SJSA1 (cell line): ENCODE measurements around the gene INO80. TPM values are rescaled to one million over a fixed set of nuclear protein-coding genes. Genes with fewer than 3 reads are reported as not detected.
"Not testable (repeated sequence)": the region's sequence is repeated elsewhere in the genome, so short reads cannot be mapped to it uniquely, and the experiment has no call there.

Source experiments
- DNase-seq, 2 experiments: peaks; one replicate each; pipeline ENCODE4 v3.0.0-alpha.2; 2015 to 2020; ENCODE audit warnings: low spot score in 2 of 2, low read depth in 1 of 2
- H3K27ac ChIP-seq: fragments of 250-450 bp; sonication (Bioruptor Pico); 2 replicates; pipeline ENCODE4 v1.5.1; 2020; ENCODE audit warnings: mild to moderate bottlenecking, moderate library complexity
- H3K27me3 ChIP-seq: fragments of 250-450 bp; sonication (Bioruptor Pico); replicated peaks from 2 replicates; pipeline ENCODE4 v1.5.1; 2020; ENCODE audit warnings: mild to moderate bottlenecking, moderate library complexity
- H3K36me3 ChIP-seq: fragments of 250-450 bp; sonication (Bioruptor Pico); 2 replicates; pipeline ENCODE4 v1.5.1; 2020; ENCODE audit warnings: mild to moderate bottlenecking
- H3K4me1 ChIP-seq: fragments of 250-450 bp; sonication (Bioruptor Pico); replicated peaks from 2 replicates; pipeline ENCODE4 v1.6.1; 2021; ENCODE audit warnings: mild to moderate bottlenecking
- H3K4me3 ChIP-seq: fragments of 250-450 bp; sonication (Bioruptor Pico); 2 replicates; pipeline ENCODE4 v1.5.1; 2020; ENCODE audit warnings: mild to moderate bottlenecking
- H3K9me3 ChIP-seq: fragments of 250-450 bp; sonication (Bioruptor Pico); replicated peaks from 2 replicates; pipeline ENCODE4 v1.5.1; 2020; ENCODE audit warnings: mild to moderate bottlenecking
- total RNA-seq: library from RNA; depleted of rRNA; stranded (reverse); fragments of >200 nt; shearing (Covaris generic); gene quantifications from 2 replicates; pipeline ENCODE4 v1.2.3, GENCODE V29; 2014

The INO80 gene
- total RNA-seq, 1 experiment from 2014 or later: 25.5 TPM

DNA sequence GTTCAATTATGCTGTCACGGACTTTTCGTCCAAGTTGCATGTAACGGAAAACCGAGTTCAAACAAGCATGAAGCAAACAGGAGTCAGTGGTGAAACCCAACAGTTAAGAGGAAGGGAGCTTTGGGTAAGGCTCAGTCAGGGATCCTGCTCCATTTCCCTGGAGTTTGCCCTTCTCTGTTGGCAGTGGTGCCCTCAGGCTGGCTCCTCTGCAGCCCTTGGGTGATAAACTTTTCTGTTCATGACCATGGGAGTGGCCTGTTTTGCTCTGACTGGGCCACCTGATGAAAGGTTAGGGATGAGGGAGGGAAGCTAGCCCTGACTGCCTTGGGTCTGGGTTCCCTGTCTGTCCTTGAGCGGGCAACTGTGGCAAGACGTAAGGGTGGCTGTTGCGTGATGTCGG, 146.7 kb downstream of the INO80 start:
- Histone ChIP-seq H3K36me3 (no peaks in the 10 kb centered on the region), H3K4me3 (no peak overlapping the region), H3K4me1 (peaks cover 15% of the 10 kb centered on the region), H3K27me3 (no peaks in the 10 kb centered on the region), H3K27ac (no peak overlapping the region), H3K9me3 (no peaks in the 10 kb centered on the region)
- no peak for DNase-seq

DNA sequence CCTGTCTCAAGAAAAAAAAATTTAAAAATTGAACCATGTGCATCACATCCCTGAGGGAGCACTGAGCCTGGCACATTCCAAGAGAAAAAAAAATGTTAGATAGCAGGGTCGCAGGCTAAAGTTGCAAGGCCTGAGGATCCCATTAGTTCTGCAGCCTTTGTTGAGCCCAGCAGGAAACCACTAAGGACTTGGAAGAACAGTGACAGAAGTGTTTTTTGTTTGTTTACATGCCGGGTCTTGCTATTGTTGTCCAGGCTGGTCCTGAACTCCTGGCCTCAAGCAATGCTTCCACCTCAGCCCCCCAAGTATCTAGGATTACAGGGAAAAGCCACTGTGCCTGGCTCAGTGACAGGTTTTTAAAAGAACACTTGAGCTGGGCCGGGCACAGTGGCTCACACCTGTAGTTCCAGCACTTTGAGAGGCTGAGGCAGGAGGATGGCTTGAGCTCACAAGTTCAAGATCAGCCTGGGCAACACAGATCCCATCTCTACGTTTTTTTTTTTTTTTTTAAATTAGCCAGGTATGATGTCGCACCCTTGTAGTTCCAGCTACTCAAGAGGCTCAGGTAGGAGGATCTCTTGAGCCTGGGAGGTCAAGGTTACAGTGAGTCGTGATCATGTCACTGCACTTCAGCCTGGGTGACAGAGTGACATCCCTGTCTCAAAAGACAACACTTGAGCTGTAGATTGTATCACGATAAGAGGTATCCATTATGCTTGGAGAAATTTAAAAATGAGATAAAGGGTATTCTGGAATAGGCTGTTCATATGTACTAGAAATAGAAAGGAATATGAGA, 147.6 kb downstream of the INO80 start:
- H3K27ac ChIP-seq: no peak overlapping the region
- no peaks in the 10 kb centered on the region for H3K27me3 ChIP-seq

DNA sequence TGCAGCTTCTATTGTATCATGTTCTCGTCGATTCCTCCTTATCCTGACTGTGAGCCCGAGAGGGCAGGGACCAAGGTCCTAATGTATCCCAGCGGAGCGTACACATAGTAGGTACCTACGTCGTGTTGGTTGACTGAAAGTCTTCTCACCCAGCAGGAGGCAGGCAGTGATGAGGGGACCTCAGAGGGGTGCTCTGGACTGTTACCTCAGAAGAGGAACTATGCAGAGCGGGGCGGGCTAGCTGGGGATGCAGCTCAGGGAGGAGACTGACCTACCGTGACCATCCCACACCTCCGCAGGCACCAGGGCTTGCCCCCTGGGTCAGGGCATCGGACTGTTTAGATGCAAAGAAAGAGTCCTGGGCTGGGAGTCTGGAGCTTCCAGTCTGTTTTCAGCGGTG, 151.4 kb downstream of the INO80 start:
- Histone ChIP-seq H3K27me3 (no peaks in the 10 kb centered on the region), H3K27ac (no peak overlapping the region), H3K36me3 (no peaks in the 10 kb centered on the region), H3K9me3 (no peaks in the 10 kb centered on the region), H3K4me1 (peaks cover 18% of the 10 kb centered on the region), H3K4me3 (no peak overlapping the region)
- no peak for DNase-seq

More for the DNA sequence above, 147.6 kb downstream of the INO80 start:
- H3K9me3 ChIP-seq: no peaks in the 10 kb centered on the region
- peak in 1 of 2 experiments; percentile 15 for DNase-seq
- H3K4me3 ChIP-seq: no peak overlapping the region
- H3K4me1 ChIP-seq: peaks cover 15% of the 10 kb centered on the region
- no peaks in the 10 kb centered on the region for H3K36me3 ChIP-seq

DNA sequence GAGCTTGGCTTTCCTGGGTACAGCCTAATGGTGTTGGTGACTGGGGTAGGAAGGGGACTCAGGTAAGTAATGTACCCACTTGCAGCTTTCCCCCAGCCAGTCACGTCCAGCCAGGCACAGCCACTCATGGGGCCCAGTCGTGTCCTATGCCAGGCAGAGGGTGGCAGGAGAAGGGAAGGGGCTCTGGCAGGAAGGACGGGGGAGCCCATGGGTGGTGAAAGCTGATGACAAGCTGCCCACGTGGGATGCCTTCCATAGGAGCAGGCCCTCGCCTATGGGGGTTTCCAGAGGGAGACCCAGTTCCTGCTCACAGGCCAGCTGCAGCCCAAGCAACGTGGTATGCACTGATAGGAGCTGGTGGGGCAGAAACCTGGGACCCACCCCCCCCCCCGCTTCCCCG, 152.1 kb downstream of the INO80 start:
- DNase-seq: no peak
- Histone ChIP-seq H3K9me3 (no peaks in the 10 kb centered on the region), H3K4me1 (peaks cover 18% of the 10 kb centered on the region), H3K36me3 (no peaks in the 10 kb centered on the region), H3K27me3 (no peaks in the 10 kb centered on the region), H3K27ac (no peak overlapping the region), H3K4me3 (no peak overlapping the region)

- H3K27ac ChIP-seq: no peak overlapping the region
- no peak overlapping the region for H3K4me3 ChIP-seq
- H3K27me3 ChIP-seq: no peaks in the 10 kb centered on the region
- DNase-seq: no peak
- H3K36me3 ChIP-seq: no peaks in the 10 kb centered on the region
- H3K4me1 ChIP-seq: peaks cover 14% of the 10 kb centered on the region
- no peaks in the 10 kb centered on the region for H3K9me3 ChIP-seq
Measured at GRCh38 chr15:40963201-40963600, 152.9 kb downstream of the INO80 start.

- DNase-seq, H3K36me3 ChIP-seq, H3K27ac ChIP-seq, H3K27me3 ChIP-seq, H3K9me3 ChIP-seq, H3K4me3 ChIP-seq: not testable (repeated sequence)
- peaks cover 13% of the 10 kb centered on the region for H3K4me1 ChIP-seq
Measured at GRCh38 chr15:40962317-40962716, 153.8 kb downstream of the INO80 start.

DNA sequence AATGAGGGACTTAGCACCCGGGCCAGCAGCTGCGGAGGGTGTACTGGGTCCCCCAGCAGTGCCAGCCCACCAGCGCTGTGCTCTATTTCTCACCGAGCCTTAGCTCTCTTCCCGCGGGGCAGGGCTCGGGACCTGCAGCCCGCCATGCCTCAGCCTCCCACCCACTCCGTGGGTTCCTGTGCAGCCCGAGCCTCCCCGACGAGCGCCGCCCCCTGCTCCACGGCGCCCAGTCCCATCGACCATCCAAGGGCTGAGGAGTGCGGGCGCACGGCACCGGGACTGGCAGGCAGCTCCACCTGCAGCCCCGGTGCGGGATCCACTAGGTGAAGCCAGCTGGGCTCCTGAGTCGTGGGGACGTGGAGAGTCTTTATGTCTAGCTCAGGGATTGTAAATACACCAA, 154.3 kb downstream of the INO80 start:
- not testable (repeated sequence) for H3K9me3 ChIP-seq, H3K36me3 ChIP-seq, H3K27me3 ChIP-seq, H3K27ac ChIP-seq, DNase-seq, H3K4me3 ChIP-seq
- H3K4me1 ChIP-seq: peaks cover 13% of the 10 kb centered on the region

DNA sequence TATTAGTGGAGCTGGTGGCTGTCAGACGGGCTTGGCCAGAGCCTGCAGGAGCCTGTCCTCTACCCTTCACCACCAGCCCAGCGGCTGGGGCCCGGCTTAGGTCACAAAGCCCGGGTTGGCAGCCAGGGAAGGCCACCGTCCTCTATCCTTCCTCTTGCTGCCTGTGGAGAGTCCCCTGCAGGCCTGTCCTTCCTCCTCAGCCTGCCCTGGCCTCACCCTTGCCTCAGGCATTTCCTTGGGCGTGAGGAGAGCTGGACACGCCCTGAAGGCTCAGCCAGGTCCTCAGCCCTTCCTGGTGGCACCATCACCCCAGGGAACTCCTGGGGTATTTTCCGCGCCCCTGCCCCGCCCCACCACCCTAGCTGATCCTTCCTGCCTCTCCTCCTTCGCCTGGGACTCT, 155.2 kb downstream of the INO80 start:
- H3K4me1 ChIP-seq: peaks cover 6% of the 10 kb centered on the region
- DNase-seq: no peak
- no peak overlapping the region for H3K4me3 ChIP-seq
- H3K27me3 ChIP-seq: no peaks in the 10 kb centered on the region
- no peaks in the 10 kb centered on the region for H3K36me3 ChIP-seq
- H3K9me3 ChIP-seq: no peaks in the 10 kb centered on the region
- H3K27ac ChIP-seq: no peak overlapping the region

DNA sequence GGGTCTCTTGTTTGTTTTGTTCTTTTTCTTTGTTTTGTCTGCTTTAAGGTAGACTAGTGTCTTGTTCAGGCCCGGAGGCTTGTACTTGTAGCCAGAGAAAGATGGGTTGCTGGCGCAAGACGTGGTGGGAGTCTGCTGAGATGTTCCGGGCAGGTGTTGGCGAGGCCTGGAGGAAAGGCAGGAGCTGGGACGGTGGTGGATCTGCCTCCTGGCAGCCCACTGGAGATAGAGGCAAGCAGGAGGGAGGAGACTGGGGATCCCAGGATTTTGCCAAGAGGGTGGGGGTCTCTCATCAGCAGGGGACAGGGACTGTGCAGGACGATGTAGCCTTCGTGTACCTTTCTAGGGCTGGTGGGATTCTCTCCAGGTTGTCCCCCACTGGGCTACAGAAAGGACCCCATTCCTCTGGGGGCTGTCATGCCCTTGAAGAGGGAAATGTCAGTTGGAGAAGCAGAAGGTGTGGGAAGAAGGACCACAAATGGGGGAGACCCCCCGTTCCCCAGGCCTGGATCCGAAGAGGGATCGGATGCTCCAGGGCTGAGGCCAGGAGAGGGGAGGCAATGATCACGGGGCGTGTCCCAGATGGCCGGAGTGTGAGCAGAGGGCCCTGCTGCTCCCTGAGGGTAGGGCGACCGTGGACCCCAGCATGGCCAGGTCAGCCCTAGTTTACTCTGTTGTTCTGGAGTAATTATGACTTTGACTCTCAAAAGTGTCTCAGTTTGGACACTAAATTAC, 155.8 kb downstream of the INO80 start:
- H3K4me3 ChIP-seq: no peak overlapping the region
- no peak for DNase-seq
- no peak overlapping the region for H3K27ac ChIP-seq
- no peaks in the 10 kb centered on the region for H3K9me3 ChIP-seq
- no peaks in the 10 kb centered on the region for H3K36me3 ChIP-seq
- no peaks in the 10 kb centered on the region for H3K27me3 ChIP-seq
- H3K4me1 ChIP-seq: 0 out of 2 replicates have a peak, but pooled peaks cover 3% of the 10 kb centered on the region

- Histone ChIP-seq H3K4me3 (no peak overlapping the region), H3K36me3 (no peaks in the 10 kb centered on the region), H3K4me1 (0 out of 2 replicates have a peak, but pooled peaks cover 3% of the 10 kb centered on the region), H3K9me3 (no peaks in the 10 kb centered on the region), H3K27me3 (no peaks in the 10 kb centered on the region), H3K27ac (no peak overlapping the region)
- no peak for DNase-seq
Measured at GRCh38 chr15:40959331-40960141, 156.5 kb downstream of the INO80 start.

DNA sequence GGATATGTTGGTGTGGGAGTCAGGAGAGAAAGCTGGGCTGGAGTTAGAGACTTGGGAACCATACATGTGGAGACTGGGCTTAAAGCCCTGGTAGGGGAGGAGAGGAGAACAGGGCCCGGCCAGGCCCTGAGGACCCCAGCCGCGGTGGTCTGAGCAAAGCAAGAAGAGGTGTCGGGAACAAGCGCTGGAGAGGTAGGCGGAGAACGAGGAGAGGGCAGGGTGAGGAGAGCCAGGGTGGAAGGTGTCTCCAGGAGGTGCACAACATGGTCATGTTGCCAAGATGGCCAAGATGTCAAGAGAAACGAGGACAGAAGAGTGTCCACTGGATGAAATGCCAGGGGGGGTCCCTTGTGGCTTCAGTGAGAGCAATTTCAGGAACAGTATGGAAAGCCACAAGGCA, 157.4 kb downstream of the INO80 start:
- Histone ChIP-seq H3K4me3 (no peak overlapping the region), H3K36me3 (no peaks in the 10 kb centered on the region), H3K9me3 (no peaks in the 10 kb centered on the region), H3K27ac (no peak overlapping the region), H3K4me1 (peaks cover 9% of the 10 kb centered on the region; the same call in 1 of the 2 replicates), H3K27me3 (no peaks in the 10 kb centered on the region)
- no peak for DNase-seq

GRCh38 chr15:40958146-40958545, 157.9 kb downstream of the INO80 start:
- no peak overlapping the region for H3K4me3 ChIP-seq
- DNase-seq: no peak
- no peaks in the 10 kb centered on the region for H3K27me3 ChIP-seq
- peaks cover 13% of the 10 kb centered on the region; the same call in 1 of the 2 replicates for H3K4me1 ChIP-seq
- H3K9me3 ChIP-seq: no peaks in the 10 kb centered on the region
- H3K36me3 ChIP-seq: no peaks in the 10 kb centered on the region
- no peak overlapping the region for H3K27ac ChIP-seq

GRCh38 chr15:40957581-40958051, 158.5 kb downstream of the INO80 start:
- Histone ChIP-seq H3K4me3 (no peak overlapping the region), H3K36me3 (no peaks in the 10 kb centered on the region), H3K4me1 (peaks cover 16% of the 10 kb centered on the region), H3K9me3 (no peaks in the 10 kb centered on the region), H3K27ac (no peak overlapping the region), H3K27me3 (no peaks in the 10 kb centered on the region)
- no peak for DNase-seq
